Skeletal muscle tissue (tissue), 4 donors: ENCODE data around the gene SEMA3E. TPM values are rescaled to one million over a fixed set of nuclear protein-coding genes. Genes with fewer than 3 reads are reported as not detected.

Experiments
- H3K27ac ChIP-seq: one replicate; pipeline ENCODE4 v1.7.0; 2013; ENCODE audit warnings: mild to moderate bottlenecking, low read depth, low read length, inconsistent platforms
- H3K27me3 ChIP-seq, 3 donors: one replicate each; pipeline ENCODE4 v1.7.0; 2013; ENCODE audit warnings: low read length in 3 of 3; ENCODE audit not compliant: control insufficient read depth in 3 of 3, insufficient read depth in 3 of 3
- H3K36me3 ChIP-seq, 3 donors: one replicate each; pipeline ENCODE4 v1.7.0; 2013; ENCODE audit warnings: low read length in 3 of 3; ENCODE audit not compliant: control insufficient read depth in 3 of 3, insufficient read depth in 3 of 3
- H3K4me1 ChIP-seq, 3 donors: one replicate each; pipeline ENCODE4 v1.7.0; 2013; ENCODE audit warnings: low read length in 3 of 3, mild to moderate bottlenecking in 3 of 3; ENCODE audit not compliant: control insufficient read depth in 3 of 3, insufficient read depth in 3 of 3
- H3K4me3 ChIP-seq, 3 donors: one replicate each; pipeline ENCODE4 v1.7.0; 2013; ENCODE audit warnings: low read length in 3 of 3
- H3K9ac ChIP-seq, 3 donors: one replicate each; pipeline ENCODE4 v1.7.0; 2013; ENCODE audit warnings: low read length in 3 of 3, mild to moderate bottlenecking in 3 of 3, moderate library complexity in 2 of 3, low read depth in 1 of 3
- H3K9me3 ChIP-seq, 3 donors: one replicate each; pipeline ENCODE4 v1.7.0; 2013; ENCODE audit warnings: low read length in 3 of 3; ENCODE audit not compliant: control insufficient read depth in 3 of 3
- total RNA-seq: library from RNA; depleted of rRNA; stranded (reverse); fragments of >200 nt; gene quantifications from one replicate; pipeline ENCODE4 v1.2.3, GENCODE V29; 2014
- donor health status: Osteomylitis.

SEMA3E gene
- total RNA-seq, 1 donor from 2014 or later = 1.0 TPM

GRCh38 chr7:83610649-83611304 lies 38.2 kb downstream of the SEMA3E start:
- Histone ChIP-seq H3K4me3 (no peak overlapping the region), H3K27ac (no peak overlapping the region), H3K9ac (no peak overlapping the region), H3K4me1 (no peaks in the 10 kb centered on the region), H3K36me3 (no peaks in the 10 kb centered on the region), H3K9me3 (no peaks in the 10 kb centered on the region), H3K27me3 (no peaks in the 10 kb centered on the region)

- no peaks in the 10 kb centered on the region for H3K4me1 ChIP-seq
- H3K9ac ChIP-seq = no peak overlapping the region
- no peak overlapping the region for H3K4me3 ChIP-seq
- no peak overlapping the region for H3K27ac ChIP-seq
- no peaks in the 10 kb centered on the region for H3K27me3 ChIP-seq
- no peaks in the 10 kb centered on the region for H3K36me3 ChIP-seq
- H3K9me3 ChIP-seq = no peaks in the 10 kb centered on the region
Measured at GRCh38 chr7:83608716-83609115, 40.2 kb downstream of the SEMA3E start.

- no peak overlapping the region for H3K9ac ChIP-seq
- no peaks in the 10 kb centered on the region for H3K27me3 ChIP-seq
- H3K4me3 ChIP-seq = no peak overlapping the region
- H3K36me3 ChIP-seq = no peaks in the 10 kb centered on the region
- H3K9me3 ChIP-seq = no peaks in the 10 kb centered on the region
- no peaks in the 10 kb centered on the region for H3K4me1 ChIP-seq
- H3K27ac ChIP-seq = no peak overlapping the region
Measured at GRCh38 chr7:83603649-83604048, 45.3 kb downstream of the SEMA3E start.

- Histone ChIP-seq H3K4me3 (no peak overlapping the region), H3K4me1 (no peaks in the 10 kb centered on the region), H3K27ac (no peak overlapping the region), H3K9me3 (no peaks in the 10 kb centered on the region), H3K9ac (no peak overlapping the region), H3K36me3 (no peaks in the 10 kb centered on the region), H3K27me3 (no peaks in the 10 kb centered on the region)
Measured at GRCh38 chr7:83599131-83599530, 49.8 kb downstream of the SEMA3E start.

DNA sequence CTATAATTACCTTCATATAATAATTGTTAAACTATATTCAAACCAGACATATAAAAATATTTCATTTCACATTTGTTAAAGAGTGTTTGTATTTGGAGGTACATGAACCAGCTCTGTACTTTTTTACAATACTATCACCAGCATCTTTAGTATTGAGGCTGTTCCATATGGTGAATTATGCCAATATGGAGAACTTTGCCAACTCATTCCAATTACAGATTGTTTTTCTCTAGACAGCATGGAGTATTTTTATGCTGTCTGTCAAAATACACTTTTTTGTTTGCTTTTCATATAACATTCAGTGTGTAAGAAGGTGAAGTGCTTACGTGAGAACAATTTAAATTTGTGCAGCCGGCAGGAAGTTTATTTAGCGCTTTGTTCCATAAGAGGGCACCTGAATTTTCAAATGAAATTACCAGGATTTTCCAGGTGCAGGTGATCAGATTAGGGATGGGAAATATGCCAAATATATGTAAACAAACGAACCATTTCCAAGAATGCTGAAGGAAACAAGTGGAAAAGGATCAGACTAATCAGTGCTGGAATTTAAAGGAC lies 54.9 kb downstream of the SEMA3E start:
- Histone ChIP-seq H3K9ac (no peak overlapping the region), H3K27ac (no peak overlapping the region), H3K36me3 (no peaks in the 10 kb centered on the region), H3K27me3 (no peaks in the 10 kb centered on the region), H3K4me1 (no peaks in the 10 kb centered on the region), H3K9me3 (no peaks in the 10 kb centered on the region), H3K4me3 (no peak overlapping the region)

GRCh38 chr7:83588602-83589240 lies 60.2 kb downstream of the SEMA3E start:
- Histone ChIP-seq H3K4me1 (no peaks in the 10 kb centered on the region), H3K9ac (no peak overlapping the region), H3K4me3 (no peak overlapping the region), H3K27me3 (no peaks in the 10 kb centered on the region), H3K9me3 (no peaks in the 10 kb centered on the region), H3K27ac (no peak overlapping the region), H3K36me3 (no peaks in the 10 kb centered on the region)

GRCh38 chr7:83586281-83586680 lies 62.7 kb downstream of the SEMA3E start:
- Histone ChIP-seq H3K4me1 (no peaks in the 10 kb centered on the region), H3K4me3 (no peak overlapping the region), H3K36me3 (no peaks in the 10 kb centered on the region), H3K27me3 (no peaks in the 10 kb centered on the region), H3K9me3 (no peaks in the 10 kb centered on the region), H3K27ac (no peak overlapping the region), H3K9ac (no peak overlapping the region)

GRCh38 chr7:83581667-83582435 lies 67.1 kb downstream of the SEMA3E start:
- no peak overlapping the region for H3K4me3 ChIP-seq
- H3K27ac ChIP-seq = no peak overlapping the region
- H3K36me3 ChIP-seq = no peaks in the 10 kb centered on the region
- no peaks in the 10 kb centered on the region for H3K9me3 ChIP-seq
- H3K9ac ChIP-seq = no peak overlapping the region
- no peaks in the 10 kb centered on the region for H3K4me1 ChIP-seq
- no peaks in the 10 kb centered on the region for H3K27me3 ChIP-seq

GRCh38 chr7:83579740-83580139 lies 69.2 kb downstream of the SEMA3E start:
- no peak overlapping the region for H3K27ac ChIP-seq
- no peak overlapping the region for H3K4me3 ChIP-seq
- H3K27me3 ChIP-seq = no peaks in the 10 kb centered on the region
- no peaks in the 10 kb centered on the region for H3K36me3 ChIP-seq
- no peak overlapping the region for H3K9ac ChIP-seq
- no peaks in the 10 kb centered on the region for H3K4me1 ChIP-seq
- H3K9me3 ChIP-seq = no peaks in the 10 kb centered on the region

DNA sequence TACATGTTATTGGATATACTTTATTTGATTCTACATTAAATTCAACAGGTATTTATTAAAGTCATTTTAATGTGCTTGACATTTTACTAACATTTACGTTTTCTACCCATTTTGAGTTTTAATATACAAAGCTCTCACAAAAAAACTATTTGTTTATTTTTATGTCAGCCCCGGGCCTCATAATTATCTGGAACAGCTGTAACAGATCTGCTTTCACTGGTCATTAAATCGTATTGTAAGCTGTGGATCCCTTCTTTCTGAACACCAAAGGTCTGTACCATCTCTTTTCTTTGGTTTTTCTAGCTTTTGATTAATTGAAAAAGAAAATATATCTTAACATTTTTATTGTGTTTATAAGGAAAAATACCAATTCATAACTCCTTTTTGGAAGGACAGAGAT lies 73.5 kb downstream of the SEMA3E start:
- Histone ChIP-seq H3K36me3 (no peaks in the 10 kb centered on the region), H3K4me1 (no peaks in the 10 kb centered on the region), H3K4me3 (no peak overlapping the region), H3K9ac (no peak overlapping the region), H3K27me3 (no peaks in the 10 kb centered on the region), H3K27ac (no peak overlapping the region), H3K9me3 (no peaks in the 10 kb centered on the region)
